ENCODE measurements around the gene PIP5KL1. TPM values are rescaled to one million over a fixed set of nuclear protein-coding genes. Genes with fewer than 3 reads are reported as not detected.

The PIP5KL1 gene
- total RNA-seq, 1 donor from 2014 or later: 5.8 TPM

DNA sequence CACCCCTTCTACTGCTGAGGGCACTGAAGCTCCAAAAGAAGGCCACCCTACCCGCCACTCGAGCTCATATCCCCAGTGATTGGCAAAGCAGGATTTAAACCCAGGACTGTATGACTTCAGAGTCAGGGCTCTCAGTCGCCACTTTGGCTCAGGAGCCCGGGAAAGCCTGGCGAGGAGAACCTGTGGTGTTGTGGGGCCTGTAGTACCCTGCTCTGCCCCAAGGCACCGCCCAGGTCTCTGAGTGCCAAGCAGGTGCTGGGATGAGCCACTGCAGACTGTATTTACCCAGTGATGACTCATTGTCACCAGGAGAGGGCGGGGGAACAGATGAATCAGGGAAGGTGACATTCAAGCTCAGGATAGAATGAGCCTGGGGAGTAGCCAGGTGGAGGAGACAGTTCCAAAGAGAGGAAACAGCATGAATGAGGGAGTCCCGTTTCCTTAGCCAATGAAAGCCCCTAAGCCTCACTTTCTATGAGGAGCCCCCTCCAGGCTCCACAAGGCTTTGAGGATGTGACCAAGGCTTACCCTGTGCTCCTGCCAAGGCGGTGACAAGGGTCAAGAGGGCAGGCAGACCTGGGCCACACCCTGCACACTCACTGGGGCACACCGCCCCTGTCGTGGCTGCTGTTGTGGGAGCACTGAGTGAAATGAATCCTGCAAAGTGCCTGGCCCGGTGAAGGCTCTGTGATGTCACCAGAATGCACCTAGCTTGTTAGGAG lies 24.9 kb upstream of the PIP5KL1 start:
- Mint-ChIP-seq H3K36me3 (peaks cover 7% of the 10 kb centered on the region), H3K9me3 (no peaks in the 10 kb centered on the region), H3K4me3 (peak overlapping the region; percentile 68), H3K27me3 (no peaks in the 10 kb centered on the region), H3K27ac (peak overlapping the region; percentile 89), H3K4me1 (ENCODE audit: unreplicated experiment) (peaks cover 27% of the 10 kb centered on the region)
- TF ChIP-seq, protein P1, sequence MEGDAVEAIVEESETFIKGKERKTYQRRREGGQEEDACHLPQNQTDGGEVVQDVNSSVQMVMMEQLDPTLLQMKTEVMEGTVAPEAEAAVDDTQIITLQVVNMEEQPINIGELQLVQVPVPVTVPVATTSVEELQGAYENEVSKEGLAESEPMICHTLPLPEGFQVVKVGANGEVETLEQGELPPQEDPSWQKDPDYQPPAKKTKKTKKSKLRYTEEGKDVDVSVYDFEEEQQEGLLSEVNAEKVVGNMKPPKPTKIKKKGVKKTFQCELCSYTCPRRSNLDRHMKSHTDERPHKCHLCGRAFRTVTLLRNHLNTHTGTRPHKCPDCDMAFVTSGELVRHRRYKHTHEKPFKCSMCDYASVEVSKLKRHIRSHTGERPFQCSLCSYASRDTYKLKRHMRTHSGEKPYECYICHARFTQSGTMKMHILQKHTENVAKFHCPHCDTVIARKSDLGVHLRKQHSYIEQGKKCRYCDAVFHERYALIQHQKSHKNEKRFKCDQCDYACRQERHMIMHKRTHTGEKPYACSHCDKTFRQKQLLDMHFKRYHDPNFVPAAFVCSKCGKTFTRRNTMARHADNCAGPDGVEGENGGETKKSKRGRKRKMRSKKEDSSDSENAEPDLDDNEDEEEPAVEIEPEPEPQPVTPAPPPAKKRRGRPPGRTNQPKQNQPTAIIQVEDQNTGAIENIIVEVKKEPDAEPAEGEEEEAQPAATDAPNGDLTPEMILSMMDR (conservative IDR thresholded peaks at IDR 0.05): peak; percentile 57
- no peak for DNase-seq (ENCODE audit: extremely low spot score, unreplicated experiment)

DNA sequence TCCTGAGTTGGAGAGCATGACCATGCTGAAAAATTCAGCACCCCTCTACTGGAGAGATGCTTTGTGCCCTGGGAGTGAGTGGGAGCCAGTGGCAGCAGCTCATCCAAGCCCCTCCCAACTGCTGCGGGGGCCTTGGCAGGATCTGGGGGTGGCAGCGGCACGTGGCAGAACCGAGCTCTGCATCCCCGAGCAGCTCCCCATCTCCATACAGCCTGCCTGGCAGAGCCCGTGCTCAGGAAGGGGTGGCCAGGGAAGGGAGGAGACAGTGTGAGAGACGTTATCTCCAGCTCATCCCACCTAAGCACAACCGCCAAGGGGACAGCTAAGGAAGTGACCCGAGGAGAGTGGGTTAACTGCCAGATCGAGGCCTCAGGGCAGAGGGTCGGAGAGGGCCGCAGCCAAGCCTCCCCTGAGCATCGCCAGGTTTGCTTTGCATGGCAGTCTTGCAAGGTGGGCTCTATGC lies 24.3 kb upstream of the PIP5KL1 start:
- Mint-ChIP-seq H3K4me1 (ENCODE audit: unreplicated experiment) (peaks cover 25% of the 10 kb centered on the region), H3K4me3 (no peak overlapping the region), H3K9me3 (no peaks in the 10 kb centered on the region), H3K27ac (peak overlapping the region; percentile 89), H3K36me3 (peaks cover 7% of the 10 kb centered on the region), H3K27me3 (no peaks in the 10 kb centered on the region)
- TF ChIP-seq, protein P1 (conservative IDR thresholded peaks at IDR 0.05): no peak
- no peak for DNase-seq (ENCODE audit: extremely low spot score, unreplicated experiment)

DNA sequence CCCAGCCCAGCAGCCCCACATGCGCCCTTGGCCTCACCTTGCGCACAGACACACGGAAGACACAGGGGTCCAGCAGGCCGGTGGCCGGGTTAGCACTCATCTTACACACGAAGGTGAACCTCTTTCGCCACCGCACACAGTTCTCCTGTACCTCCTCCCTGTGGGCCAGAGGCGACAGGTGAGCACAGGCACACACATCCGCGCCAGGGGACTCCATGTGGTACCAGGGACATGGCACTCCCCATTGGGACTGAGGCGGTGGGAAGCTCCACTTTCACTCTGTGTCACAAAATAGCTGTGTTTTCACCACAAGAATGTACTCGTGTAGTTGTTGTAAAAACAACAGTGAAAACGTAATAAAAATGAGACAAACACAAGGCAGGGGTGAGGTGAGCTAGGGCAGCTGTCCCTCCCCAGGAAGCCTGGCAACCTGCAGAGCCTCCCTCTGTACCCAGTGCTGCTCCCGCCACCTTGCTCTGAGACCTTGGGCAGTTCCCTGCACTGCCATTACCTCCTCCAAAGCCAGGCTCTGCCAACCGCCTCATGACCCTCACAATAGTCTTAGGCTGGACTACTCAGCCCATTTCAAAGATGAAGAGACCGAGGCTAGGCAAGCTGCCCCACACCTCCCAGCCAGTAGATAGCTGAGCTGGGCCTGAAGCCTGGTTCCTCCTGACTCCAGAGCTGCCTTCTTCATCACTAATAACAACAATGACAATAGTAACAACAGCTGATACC lies 23.4 kb upstream of the PIP5KL1 start:
- no peaks in the 10 kb centered on the region for H3K27me3 Mint-ChIP-seq
- H3K9me3 Mint-ChIP-seq: no peaks in the 10 kb centered on the region
- H3K27ac Mint-ChIP-seq: no peak overlapping the region
- H3K36me3 Mint-ChIP-seq: peaks cover 4% of the 10 kb centered on the region
- no peak for DNase-seq (ENCODE audit: extremely low spot score, unreplicated experiment)
- no peak overlapping the region for H3K4me3 Mint-ChIP-seq
- TF ChIP-seq, protein P1 (conservative IDR thresholded peaks at IDR 0.05): no peak
- peaks cover 21% of the 10 kb centered on the region for H3K4me1 Mint-ChIP-seq (ENCODE audit: unreplicated experiment)

DNA sequence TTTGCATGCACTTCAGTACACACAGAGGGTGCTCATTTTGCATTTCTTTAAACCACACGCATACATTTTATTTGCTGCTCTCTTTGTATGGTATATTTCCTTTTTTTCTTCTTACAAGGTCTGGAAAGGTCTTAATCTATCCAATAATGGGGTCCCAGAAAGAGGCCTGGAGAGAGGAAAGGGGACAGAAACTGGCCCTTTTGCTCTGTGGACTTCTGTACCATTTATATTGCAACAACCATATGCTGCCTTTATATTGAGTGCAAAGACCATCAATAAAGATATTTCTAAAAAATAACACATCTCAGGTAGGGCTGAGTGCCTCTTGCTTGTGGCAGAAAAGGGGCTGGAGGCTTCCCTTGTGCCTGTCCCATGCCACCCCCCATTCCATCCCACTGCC lies 22.6 kb upstream of the PIP5KL1 start:
- Mint-ChIP-seq H3K36me3 (peaks cover 4% of the 10 kb centered on the region), H3K9me3 (no peaks in the 10 kb centered on the region), H3K4me1 (ENCODE audit: unreplicated experiment) (peaks cover 21% of the 10 kb centered on the region), H3K27ac (no peak overlapping the region), H3K27me3 (no peaks in the 10 kb centered on the region), H3K4me3 (no peak overlapping the region)
- TF ChIP-seq, protein P1 (conservative IDR thresholded peaks at IDR 0.05): no peak
- no peak for DNase-seq (ENCODE audit: extremely low spot score, unreplicated experiment)

DNA sequence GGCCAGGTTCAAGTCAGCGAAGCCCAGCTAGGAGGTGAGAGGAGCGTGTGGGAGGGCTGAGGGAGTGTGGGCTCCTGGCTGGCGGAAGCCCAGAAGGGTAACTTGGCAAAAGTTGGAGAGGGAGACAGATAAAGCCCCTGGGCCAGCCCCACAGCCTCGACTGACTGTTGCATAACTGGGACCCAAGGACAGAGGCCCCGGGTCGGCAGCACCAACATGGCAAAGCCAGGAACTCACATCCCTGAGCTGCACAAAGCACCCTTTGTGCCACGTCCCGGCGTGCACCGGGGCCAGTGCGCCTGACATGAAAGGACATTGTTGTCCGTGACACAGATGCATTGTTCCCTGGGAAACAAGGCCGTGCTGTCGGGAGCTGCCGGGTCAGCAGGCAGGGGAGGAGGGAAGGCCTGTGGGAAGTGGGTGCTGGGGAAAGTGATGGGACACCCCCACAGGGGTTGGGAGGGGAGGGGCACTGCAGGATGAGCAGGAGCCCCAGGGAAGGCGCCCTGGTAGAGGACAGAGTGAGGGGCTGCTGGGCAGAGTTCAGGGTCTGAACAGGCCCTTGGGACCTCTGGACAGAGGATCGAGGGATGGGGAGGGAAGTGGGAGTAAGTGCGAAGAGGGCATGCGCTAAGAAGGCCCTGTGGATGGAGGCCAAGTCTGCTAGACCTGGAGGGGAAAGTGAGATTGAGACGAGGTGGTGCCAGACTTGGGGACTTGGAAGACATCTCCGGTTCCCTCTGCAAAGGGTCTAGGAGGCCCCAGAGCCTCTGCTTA lies 20.1 kb upstream of the PIP5KL1 start:
- DNase-seq (ENCODE audit: extremely low spot score, unreplicated experiment): no peak
- peak overlapping the region; percentile 48 for H3K27ac Mint-ChIP-seq
- H3K4me3 Mint-ChIP-seq: no peak overlapping the region

More for the DNA sequence above, 20.1 kb upstream of the PIP5KL1 start:
- H3K27me3 Mint-ChIP-seq: no peaks in the 10 kb centered on the region
- peaks cover 3% of the 10 kb centered on the region for H3K36me3 Mint-ChIP-seq
- TF ChIP-seq, protein P1 (conservative IDR thresholded peaks at IDR 0.05): no peak
- H3K4me1 Mint-ChIP-seq (ENCODE audit: unreplicated experiment): peaks cover 29% of the 10 kb centered on the region
- H3K9me3 Mint-ChIP-seq: no peaks in the 10 kb centered on the region

Measured in type B pancreatic cell (in vitro differentiated cells).